Astrocyte (in vitro differentiated cells and primary cell): ENCODE measurements around the gene MYEOV.

Experiments used
- EZH2 ChIP-seq: IDR thresholded peaks from 2 replicates; pipeline ENCODE4 v1.6.1; 2012; ENCODE audit warnings: mild to moderate bottlenecking, low read length, inconsistent platforms; ENCODE audit not compliant: insufficient read depth
- TF ChIP-seq, protein P1 (sequence below): IDR thresholded peaks from 2 replicates; pipeline ENCODE4 v1.5.1; 2011; ENCODE audit warnings: low read depth, mild to moderate bottlenecking, inconsistent platforms, low read length, moderate library complexity; ENCODE audit not compliant: insufficient read depth

DNA sequence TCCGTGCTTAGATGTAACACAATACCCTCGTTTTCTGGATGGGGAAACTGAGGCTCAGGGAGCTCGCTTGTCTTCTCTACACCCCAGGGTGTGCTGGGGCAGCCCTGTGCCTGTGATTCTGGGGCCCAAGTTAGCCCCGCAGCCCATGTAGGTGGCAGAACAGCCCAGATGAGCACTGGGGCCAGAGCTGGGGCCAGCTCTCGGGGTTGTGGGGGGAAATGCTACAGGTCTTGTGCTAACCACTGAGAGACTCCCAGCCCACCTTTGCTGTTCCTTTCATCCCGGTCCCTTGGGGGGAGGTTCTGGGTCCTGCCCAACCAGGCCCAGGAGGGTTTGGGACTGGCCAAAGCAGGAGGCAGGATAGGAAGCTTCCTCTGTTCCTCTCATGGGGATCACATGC lies 13.5 kb downstream of the MYEOV start:
- TF ChIP-seq, protein P1, sequence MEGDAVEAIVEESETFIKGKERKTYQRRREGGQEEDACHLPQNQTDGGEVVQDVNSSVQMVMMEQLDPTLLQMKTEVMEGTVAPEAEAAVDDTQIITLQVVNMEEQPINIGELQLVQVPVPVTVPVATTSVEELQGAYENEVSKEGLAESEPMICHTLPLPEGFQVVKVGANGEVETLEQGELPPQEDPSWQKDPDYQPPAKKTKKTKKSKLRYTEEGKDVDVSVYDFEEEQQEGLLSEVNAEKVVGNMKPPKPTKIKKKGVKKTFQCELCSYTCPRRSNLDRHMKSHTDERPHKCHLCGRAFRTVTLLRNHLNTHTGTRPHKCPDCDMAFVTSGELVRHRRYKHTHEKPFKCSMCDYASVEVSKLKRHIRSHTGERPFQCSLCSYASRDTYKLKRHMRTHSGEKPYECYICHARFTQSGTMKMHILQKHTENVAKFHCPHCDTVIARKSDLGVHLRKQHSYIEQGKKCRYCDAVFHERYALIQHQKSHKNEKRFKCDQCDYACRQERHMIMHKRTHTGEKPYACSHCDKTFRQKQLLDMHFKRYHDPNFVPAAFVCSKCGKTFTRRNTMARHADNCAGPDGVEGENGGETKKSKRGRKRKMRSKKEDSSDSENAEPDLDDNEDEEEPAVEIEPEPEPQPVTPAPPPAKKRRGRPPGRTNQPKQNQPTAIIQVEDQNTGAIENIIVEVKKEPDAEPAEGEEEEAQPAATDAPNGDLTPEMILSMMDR: no peak
- no peak for TF ChIP-seq EZH2
